Stimulated activated CD4-positive, alpha-beta T cell treated with anti-CD3 and anti-CD28 coated beads, TNF-alpha, amount 100 ng/mL, for 1 hour (primary cell): ENCODE data around the gene AGPAT4.

ENCODE experiments used
- DNase-seq, 3 donors: peaks; one replicate each; pipeline ENCODE4 v3.0.0-alpha.2; 2020; ENCODE audit warnings: low read depth in 3 of 3, low spot score in 1 of 3

AGPAT4 gene

GRCh38 chr6:161284653-161285052, 10.8 kb upstream of the AGPAT4 start:
- DNase-seq, result no peak

GRCh38 chr6:161281092-161281491, 7.2 kb upstream of the AGPAT4 start:
- DNase-seq, result no peak

DNA sequence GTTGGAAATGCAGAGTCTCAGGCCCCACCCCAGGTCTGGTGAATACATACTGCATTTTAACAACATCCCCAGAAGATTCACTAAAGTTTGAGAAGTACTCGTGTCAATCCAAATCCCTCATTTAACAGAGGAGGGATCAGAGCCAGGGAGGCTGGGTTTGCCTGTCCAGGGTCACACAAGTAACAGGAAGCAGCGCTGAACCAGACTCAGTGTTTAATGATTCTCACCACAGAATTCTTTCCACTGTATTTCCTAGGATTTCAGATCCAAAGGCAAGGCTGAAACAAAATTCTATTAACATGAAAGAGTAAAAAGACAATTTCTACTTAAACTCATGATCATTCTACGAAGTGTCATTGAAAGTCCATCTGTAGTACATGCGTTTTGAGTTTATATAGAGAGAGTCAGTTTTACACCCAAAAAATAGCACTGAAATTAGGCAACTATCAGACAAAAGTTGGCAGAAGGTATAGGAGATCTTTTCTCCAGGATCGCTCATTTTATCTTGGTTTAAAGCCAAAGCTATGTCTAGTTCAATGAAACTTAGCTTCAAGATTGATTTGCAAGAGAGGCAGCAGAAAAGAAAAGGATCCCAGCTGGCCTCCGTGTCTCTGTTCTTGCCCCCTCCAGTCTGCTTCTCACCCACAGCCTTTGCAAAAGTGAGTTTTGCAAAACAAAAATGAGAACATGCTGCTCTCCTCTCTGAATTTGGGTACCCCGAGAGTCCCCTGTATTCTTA, 6.0 kb upstream of the AGPAT4 start:
- DNase-seq, result no peak

- no peak for DNase-seq
Measured at GRCh38 chr6:161276605-161277155, 2.8 kb upstream of the AGPAT4 start.

- DNase-seq, result no peak
Measured at GRCh38 chr6:161274898-161275297, 1.0 kb upstream of the AGPAT4 start.

DNA sequence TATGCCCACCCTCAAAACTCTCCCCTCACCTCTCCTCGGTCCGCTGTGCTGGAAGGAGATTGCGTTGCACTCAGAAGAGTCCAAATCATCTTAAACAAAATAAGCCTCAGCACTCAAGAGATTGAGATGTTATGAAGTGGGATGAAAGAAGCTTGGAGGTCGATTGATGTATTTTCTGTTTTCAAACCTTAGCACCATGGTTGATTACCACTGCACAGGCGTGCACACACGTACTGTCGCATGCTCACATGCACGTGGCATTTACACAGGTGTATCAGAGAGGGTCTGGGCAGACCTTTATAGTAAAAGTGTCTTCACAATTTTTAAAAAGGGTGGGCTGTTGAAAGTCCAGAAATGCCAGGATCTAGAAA, 612 bp upstream of the AGPAT4 start:
- DNase-seq, result no peak

DNA sequence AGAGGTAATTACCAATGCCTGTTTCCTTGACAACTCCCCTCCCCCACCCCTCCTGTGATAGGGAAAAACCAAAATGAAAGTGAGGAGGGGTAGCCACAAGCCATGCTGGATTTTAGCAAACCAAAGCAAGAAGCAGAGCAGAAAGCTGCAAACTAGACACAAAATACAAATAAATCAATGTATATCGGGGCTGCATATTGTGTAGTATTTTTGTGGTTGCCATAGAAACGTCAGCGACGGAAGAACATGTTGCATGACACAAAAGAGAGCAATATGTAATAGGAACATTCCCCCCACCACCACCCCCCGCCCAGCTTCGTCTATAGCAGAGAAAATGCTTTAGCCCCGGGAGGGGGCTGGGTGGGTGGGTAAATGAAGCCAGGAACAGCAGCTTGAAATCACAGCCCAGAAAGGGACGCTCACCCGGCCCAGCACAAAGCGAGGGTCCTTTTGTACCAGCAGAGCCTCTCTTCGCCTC, 548 bp downstream of the AGPAT4 start:
- peak in 2 of 3 donors; percentile 5 to 13 for DNase-seq

- DNase-seq, result no peak
Measured at GRCh38 chr6:161272635-161273273, 1.1 kb downstream of the AGPAT4 start.

- no peak for DNase-seq
Measured at GRCh38 chr6:161271343-161272030, 2.4 kb downstream of the AGPAT4 start.

GRCh38 chr6:161270116-161270515, 3.7 kb downstream of the AGPAT4 start:
- DNase-seq, result no peak

GRCh38 chr6:161269310-161269709, 4.6 kb downstream of the AGPAT4 start:
- DNase-seq, result no peak

GRCh38 chr6:161268531-161269210, 5.2 kb downstream of the AGPAT4 start:
- no peak for DNase-seq

- DNase-seq, result no peak
Measured at GRCh38 chr6:161266513-161267230, 7.2 kb downstream of the AGPAT4 start.

DNA sequence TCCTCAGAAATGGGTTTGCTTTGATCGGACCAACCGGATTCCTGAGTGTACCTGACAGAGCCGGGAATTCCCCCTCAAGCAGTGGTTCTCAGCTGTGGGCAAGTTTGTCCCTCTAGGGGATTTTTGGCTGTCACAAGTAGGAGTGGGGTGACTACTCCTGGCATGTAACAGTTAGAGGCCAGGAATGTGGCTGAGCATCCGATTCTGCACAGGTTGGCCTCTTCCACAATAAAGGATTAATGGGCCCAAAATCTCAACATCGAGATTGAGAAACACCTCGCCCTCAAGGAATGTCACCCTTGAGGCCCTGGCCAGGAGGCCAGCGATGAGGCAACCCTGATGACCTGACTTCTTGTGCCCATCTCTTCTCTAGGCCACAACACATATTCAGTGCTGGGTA, 7.9 kb downstream of the AGPAT4 start:
- no peak for DNase-seq

GRCh38 chr6:161265554-161265953, 8.3 kb downstream of the AGPAT4 start:
- DNase-seq, result no peak

GRCh38 chr6:161264181-161264580, 9.7 kb downstream of the AGPAT4 start:
- no peak for DNase-seq

GRCh38 chr6:161261816-161262215, 12.0 kb downstream of the AGPAT4 start:
- no peak for DNase-seq

DNA sequence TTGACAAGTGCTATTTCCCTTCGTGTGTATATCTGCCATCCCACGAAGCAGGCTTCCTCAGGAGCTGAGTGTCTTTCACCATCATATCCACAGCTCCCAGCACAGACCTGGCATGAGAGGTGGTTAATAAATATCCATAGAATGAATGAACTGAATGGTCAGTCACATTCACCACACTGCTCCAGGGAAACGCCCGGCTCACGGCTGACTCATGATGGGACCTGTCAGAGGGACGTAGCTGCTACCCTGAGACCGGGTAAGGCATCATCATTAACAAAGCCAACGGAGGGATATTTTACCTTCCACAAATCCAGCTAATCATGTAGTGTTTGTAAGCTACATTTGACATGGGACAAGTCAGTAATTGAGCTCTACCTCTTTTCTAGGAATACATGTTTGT, 12.5 kb downstream of the AGPAT4 start:
- DNase-seq, result no peak

GRCh38 chr6:161259302-161259701, 14.6 kb downstream of the AGPAT4 start:
- DNase-seq, result no peak

GRCh38 chr6:161257793-161258457, 15.9 kb downstream of the AGPAT4 start:
- DNase-seq, result no peak
